Loucy (cell line): ENCODE measurements around the gene BCAS4.

Experiments used
- CTCF ChIP-seq: fragments of 200-600 bp; sonication (generic); conservative IDR thresholded peaks from 2 replicates; pipeline ENCODE4 v1.5.1; 2014; ENCODE audit warnings: mild to moderate bottlenecking, antibody characterized with exemption, low read length
- EZH2phosphoT487 ChIP-seq: fragments of 200-600 bp; IDR thresholded peaks from 2 replicates; pipeline ENCODE4 v1.6.1; 2018; ENCODE audit warnings: antibody characterized with exemption, mild to moderate bottlenecking, moderate library complexity, borderline replicate concordance

- TF ChIP-seq CTCF (no peak), EZH2phosphoT487 (no peak)
Observed at GRCh38 chr20:50874758-50875665, 80.2 kb downstream of the BCAS4 start.
